Activated B cell treated with CpG ODN at 0.5 μM for 24 hours (primary cell): ENCODE measurements around the gene PTPN14. TPM values are rescaled to one million over a fixed set of nuclear protein-coding genes. Genes with fewer than 3 reads are reported as not detected.
"Not testable (repeated sequence)": the region's sequence is repeated elsewhere in the genome, so short reads cannot be mapped to it uniquely, and the experiment has no call there.

ENCODE experiments used
- ATAC-seq: fragments of 200-7000 bp; cut with Tn5 transposase; one replicate; pipeline ENCODE4 v1.10.0; 2021; ENCODE audit warnings: low read depth, mild to moderate bottlenecking, moderate library complexity
- CTCF ChIA-PET: fragments of 350-600 bp; sonication (Branson Sonifier 250); formaldehyde crosslinking; loops from one replicate; lab custom pipeline; 2021; ENCODE audit warnings: antibody characterized with exemption; lab: Charles Lee
- POLR2A ChIA-PET: fragments of 350-600 bp; sonication (Branson Sonifier 250); formaldehyde crosslinking; loops from one replicate; lab custom pipeline; 2021; ENCODE audit warnings: antibody characterized with exemption; lab: Charles Lee
- DNase-seq: peaks from one replicate; pipeline ENCODE4 v3.0.0; 2022
- H3K27ac Mint-ChIP-seq: one replicate; pipeline ENCODE4 v1.8.0; 2020; ENCODE audit warnings: mixed read lengths
- H3K27me3 Mint-ChIP-seq: one replicate; pipeline ENCODE4 v1.8.0; 2021; ENCODE audit warnings: mixed read lengths
- H3K36me3 Mint-ChIP-seq: one replicate; pipeline ENCODE4 v1.8.0; 2021; ENCODE audit warnings: low read depth, mixed read lengths
- H3K4me1 Mint-ChIP-seq: one replicate; pipeline ENCODE4 v1.8.0; 2021; ENCODE audit warnings: mixed read lengths
- H3K4me3 Mint-ChIP-seq: one replicate; pipeline ENCODE4 v1.8.0; 2020; ENCODE audit warnings: mild to moderate bottlenecking, mixed read lengths
- H3K9me3 Mint-ChIP-seq: one replicate; pipeline ENCODE4 v1.8.0; 2020; ENCODE audit warnings: mixed read lengths
- intact Hi-C: fragments of 100-400 bp; cut with micrococcal nuclease; formaldehyde crosslinking; loops from one replicate; pipeline ENCODE4 v1.15.1; 2024
- total RNA-seq: library from RNA; stranded (reverse); gene quantifications from 2 replicates; pipeline ENCODE4 v1.2.3, GENCODE V29; 2022
- TF ChIP-seq, protein P1 (sequence below): fragments of 200-600 bp; IDR thresholded peaks from one replicate; pipeline ENCODE4 v1.8.0; 2022; ENCODE audit warnings: antibody characterized with exemption, mild to moderate bottlenecking

Gene PTPN14
- total RNA-seq, 1 donor from 2014 or later = not detected

DNA sequence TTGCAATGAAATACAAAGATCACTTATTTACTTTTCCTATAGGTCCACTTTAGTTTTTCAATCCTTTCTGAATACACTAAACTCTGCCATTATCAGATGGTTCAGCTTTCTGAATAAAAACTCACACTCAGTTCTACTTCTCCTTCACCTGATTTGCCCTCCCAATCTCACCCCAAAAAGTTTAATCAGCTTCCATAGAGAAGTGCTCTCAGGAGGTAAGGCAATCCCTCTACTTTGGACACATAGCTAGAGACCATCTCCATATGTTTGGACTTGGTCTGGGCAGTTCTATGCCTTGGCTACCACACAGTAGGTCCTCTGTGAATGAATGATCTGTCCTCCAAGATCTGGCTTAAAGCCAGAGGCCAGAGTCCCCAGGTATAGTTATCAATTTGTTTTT, 40.9 kb downstream of the PTPN14 start:
- CTCF ChIA-PET = no interaction called here
- no peak for ATAC-seq
- POLR2A ChIA-PET = no interaction called here
- Mint-ChIP-seq H3K4me3 (no peak overlapping the region), H3K9me3 (peaks cover 3% of the 10 kb centered on the region), H3K4me1 (no peaks in the 10 kb centered on the region), H3K36me3 (no peaks in the 10 kb centered on the region), H3K27ac (no peak overlapping the region), H3K27me3 (peaks cover 6% of the 10 kb centered on the region)
- TF ChIP-seq, protein P1, sequence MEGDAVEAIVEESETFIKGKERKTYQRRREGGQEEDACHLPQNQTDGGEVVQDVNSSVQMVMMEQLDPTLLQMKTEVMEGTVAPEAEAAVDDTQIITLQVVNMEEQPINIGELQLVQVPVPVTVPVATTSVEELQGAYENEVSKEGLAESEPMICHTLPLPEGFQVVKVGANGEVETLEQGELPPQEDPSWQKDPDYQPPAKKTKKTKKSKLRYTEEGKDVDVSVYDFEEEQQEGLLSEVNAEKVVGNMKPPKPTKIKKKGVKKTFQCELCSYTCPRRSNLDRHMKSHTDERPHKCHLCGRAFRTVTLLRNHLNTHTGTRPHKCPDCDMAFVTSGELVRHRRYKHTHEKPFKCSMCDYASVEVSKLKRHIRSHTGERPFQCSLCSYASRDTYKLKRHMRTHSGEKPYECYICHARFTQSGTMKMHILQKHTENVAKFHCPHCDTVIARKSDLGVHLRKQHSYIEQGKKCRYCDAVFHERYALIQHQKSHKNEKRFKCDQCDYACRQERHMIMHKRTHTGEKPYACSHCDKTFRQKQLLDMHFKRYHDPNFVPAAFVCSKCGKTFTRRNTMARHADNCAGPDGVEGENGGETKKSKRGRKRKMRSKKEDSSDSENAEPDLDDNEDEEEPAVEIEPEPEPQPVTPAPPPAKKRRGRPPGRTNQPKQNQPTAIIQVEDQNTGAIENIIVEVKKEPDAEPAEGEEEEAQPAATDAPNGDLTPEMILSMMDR = no peak
- no peak for DNase-seq
- intact Hi-C loops = no loop called here

DNA sequence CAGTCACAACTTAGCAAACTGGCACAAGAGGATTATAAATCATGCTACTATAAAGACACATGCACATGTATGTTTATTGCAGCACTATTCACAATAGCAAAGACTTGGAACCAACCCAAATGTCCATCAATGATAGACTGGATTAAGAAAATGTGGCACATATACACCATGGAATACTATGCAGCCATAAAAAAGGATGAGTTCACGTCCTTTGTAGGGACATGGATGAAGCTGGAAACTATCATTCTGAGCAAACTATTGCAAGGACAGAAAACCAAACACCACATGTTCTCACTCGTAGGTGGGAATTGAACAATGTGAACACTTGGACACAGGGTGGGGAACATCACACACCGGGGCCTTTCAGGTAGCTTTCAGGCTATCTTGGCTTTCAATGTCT, 41.8 kb downstream of the PTPN14 start:
- H3K9me3 Mint-ChIP-seq, H3K27ac Mint-ChIP-seq, intact Hi-C loops, CTCF ChIA-PET, H3K4me1 Mint-ChIP-seq, H3K4me3 Mint-ChIP-seq, ATAC-seq, H3K27me3 Mint-ChIP-seq, POLR2A ChIA-PET, H3K36me3 Mint-ChIP-seq, DNase-seq: not testable (repeated sequence)

DNA sequence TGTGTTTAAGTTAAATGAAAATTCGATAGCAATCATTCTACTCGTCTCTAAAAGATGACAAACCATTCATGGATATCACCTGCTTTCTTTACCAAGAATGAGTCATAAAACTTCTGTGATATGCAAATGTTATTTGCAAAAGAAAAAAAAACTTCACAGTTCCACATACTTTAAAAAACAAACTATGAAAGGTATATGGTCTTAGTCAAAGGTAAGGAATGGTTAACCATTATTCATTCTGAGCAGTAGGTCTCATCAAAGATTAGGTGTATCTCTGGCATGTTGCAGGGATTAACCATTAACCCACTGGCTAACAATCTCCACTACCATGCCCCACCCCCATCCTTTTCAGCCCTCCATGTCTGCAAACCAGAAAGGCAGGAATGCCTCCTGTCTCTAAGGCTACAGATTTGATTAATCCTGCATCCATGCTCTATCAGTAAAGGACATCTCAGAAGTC, 44.4 kb downstream of the PTPN14 start:
- ChIA-PET POLR2A (no interaction called here), CTCF (no interaction called here)
- TF ChIP-seq, protein P1 = no peak
- H3K27me3 Mint-ChIP-seq = peaks cover 4% of the 10 kb centered on the region
- ATAC-seq (no peak), DNase-seq (no peak)
- H3K36me3 Mint-ChIP-seq = no peaks in the 10 kb centered on the region
- no peaks in the 10 kb centered on the region for H3K4me1 Mint-ChIP-seq
- no peak overlapping the region for H3K4me3 Mint-ChIP-seq
- intact Hi-C loops = no loop called here
- peaks cover 3% of the 10 kb centered on the region for H3K9me3 Mint-ChIP-seq
- H3K27ac Mint-ChIP-seq = no peak overlapping the region

GRCh38 chr1:214505134-214505533, 46.3 kb downstream of the PTPN14 start:
- H3K4me1 Mint-ChIP-seq = no peaks in the 10 kb centered on the region
- no peak overlapping the region for H3K27ac Mint-ChIP-seq
- no peak overlapping the region for H3K4me3 Mint-ChIP-seq
- no peaks in the 10 kb centered on the region for H3K36me3 Mint-ChIP-seq
- no peak for ATAC-seq
- peaks cover 3% of the 10 kb centered on the region for H3K9me3 Mint-ChIP-seq
- CTCF ChIA-PET = no interaction called here
- intact Hi-C loops = no loop called here
- no peak for DNase-seq
- POLR2A ChIA-PET = no interaction called here
- TF ChIP-seq, protein P1 = no peak
- no peaks in the 10 kb centered on the region for H3K27me3 Mint-ChIP-seq

- TF ChIP-seq, protein P1 = no peak
- ATAC-seq (no peak), DNase-seq (no peak)
- no peak overlapping the region for H3K27ac Mint-ChIP-seq
- CTCF ChIA-PET = no interaction called here
- H3K36me3 Mint-ChIP-seq = no peaks in the 10 kb centered on the region
- POLR2A ChIA-PET = no interaction called here
- H3K27me3 Mint-ChIP-seq = no peaks in the 10 kb centered on the region
- no peaks in the 10 kb centered on the region for H3K9me3 Mint-ChIP-seq
- intact Hi-C loops = no loop called here
- H3K4me1 Mint-ChIP-seq = no peaks in the 10 kb centered on the region
- H3K4me3 Mint-ChIP-seq = no peak overlapping the region
Observed at GRCh38 chr1:214504330-214504729, 47.1 kb downstream of the PTPN14 start.

DNA sequence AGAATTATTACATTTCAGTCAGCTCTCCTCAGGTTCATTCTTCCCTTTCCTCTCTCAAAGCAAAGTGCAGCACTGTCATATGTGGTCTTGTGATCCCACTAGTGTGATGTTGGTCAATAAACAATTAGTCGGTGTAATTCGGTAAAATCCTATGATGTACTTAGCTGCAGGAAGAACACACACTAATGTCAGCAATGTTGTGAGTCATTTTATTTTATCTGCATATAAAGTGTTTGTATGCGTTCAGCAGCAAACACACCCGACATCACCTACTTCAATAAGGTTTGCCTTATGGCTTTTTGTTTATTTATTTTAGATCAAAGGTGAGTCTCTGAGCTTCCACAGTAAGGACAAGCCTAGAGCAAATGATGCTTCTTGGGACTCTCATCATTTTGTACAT, 47.8 kb downstream of the PTPN14 start:
- intact Hi-C loops = no loop called here
- Mint-ChIP-seq H3K9me3 (no peaks in the 10 kb centered on the region), H3K27ac (no peak overlapping the region), H3K27me3 (no peaks in the 10 kb centered on the region), H3K36me3 (no peaks in the 10 kb centered on the region), H3K4me1 (no peaks in the 10 kb centered on the region), H3K4me3 (no peak overlapping the region)
- ChIA-PET CTCF (no interaction called here), POLR2A (no interaction called here)
- TF ChIP-seq, protein P1 = no peak
- DNase-seq = no peak
- no peak for ATAC-seq
